GM12864 (cell line): ENCODE measurements around the gene EIF4E1B.

Experiments
- DNase-seq: peaks from one replicate; pipeline ENCODE4 v3.0.0-alpha.2; 2011; ENCODE audit warnings: low read depth
- H3K4me3 ChIP-seq: 2 replicates; pipeline ENCODE4 v1.5.1; 2011; ENCODE audit warnings: mild to moderate bottlenecking, low read depth, low read length, control low read depth
- CTCF ChIP-seq: IDR thresholded peaks from 2 replicates; pipeline ENCODE4 v1.5.1; 2011; ENCODE audit warnings: low read depth, mild to moderate bottlenecking, moderate library complexity, low read length, control low read depth, inconsistent platforms; ENCODE audit errors: missing control alignments

The EIF4E1B gene

GRCh38 chr5:176678584-176678983 lies 48.1 kb downstream of the EIF4E1B start:
- H3K4me3 ChIP-seq = no peak overlapping the region
- no peak for DNase-seq
- no peak for TF ChIP-seq CTCF

- no peak for DNase-seq
- no peak for TF ChIP-seq CTCF
- H3K4me3 ChIP-seq = no peak overlapping the region
These were observed 49.1 kb downstream of the EIF4E1B start for GRCh38 chr5:176679365-176680225.

GRCh38 chr5:176680226-176680563 lies 49.7 kb downstream of the EIF4E1B start:
- no peak for TF ChIP-seq CTCF
- H3K4me3 ChIP-seq = no peak overlapping the region
- DNase-seq = no peak

GRCh38 chr5:176682016-176682531 lies 51.6 kb downstream of the EIF4E1B start:
- DNase-seq = no peak
- TF ChIP-seq CTCF = no peak
- H3K4me3 ChIP-seq = no peak overlapping the region

- no peak for TF ChIP-seq CTCF
- DNase-seq = no peak
- H3K4me3 ChIP-seq = no peak overlapping the region
These were observed 54.5 kb downstream of the EIF4E1B start for GRCh38 chr5:176685010-176685409.

- no peak overlapping the region for H3K4me3 ChIP-seq
- no peak for DNase-seq
- TF ChIP-seq CTCF = no peak
These were observed 56.8 kb downstream of the EIF4E1B start for GRCh38 chr5:176687247-176687646.

GRCh38 chr5:176687881-176688280 lies 57.4 kb downstream of the EIF4E1B start:
- TF ChIP-seq CTCF = no peak
- no peak for DNase-seq

More at GRCh38 chr5:176687881-176688280, 57.4 kb downstream of the EIF4E1B start:
- H3K4me3 ChIP-seq = no peak overlapping the region
